Raji (cell line): ENCODE results near the gene OASL.

ENCODE experiments used
- POLR2A ChIP-seq: IDR thresholded peaks from 2 replicates; pipeline ENCODE4 v1.6.1; 2011; ENCODE audit warnings: low read depth, low read length, control low read depth; ENCODE audit not compliant: insufficient read depth

OASL gene

GRCh38 chr12:121005346-121005815 is 33.7 kb downstream of the OASL start:
- no peak for TF ChIP-seq POLR2A

- no peak for TF ChIP-seq POLR2A
Observed at GRCh38 chr12:121004253-121004815, 34.7 kb downstream of the OASL start.

GRCh38 chr12:121003650-121004049 is 35.4 kb downstream of the OASL start:
- no peak for TF ChIP-seq POLR2A

GRCh38 chr12:121001841-121002483 is 37.1 kb downstream of the OASL start:
- TF ChIP-seq POLR2A: no peak

GRCh38 chr12:121001060-121001459 is 38.0 kb downstream of the OASL start:
- TF ChIP-seq POLR2A: no peak

- no peak for TF ChIP-seq POLR2A
Observed at GRCh38 chr12:121000530-121000929, 38.5 kb downstream of the OASL start.

GRCh38 chr12:120999191-121000120 is 39.6 kb downstream of the OASL start:
- no peak for TF ChIP-seq POLR2A

- no peak for TF ChIP-seq POLR2A
Observed at GRCh38 chr12:120998435-120998834, 40.6 kb downstream of the OASL start.

- no peak for TF ChIP-seq POLR2A
Observed at GRCh38 chr12:120997448-120997847, 41.6 kb downstream of the OASL start.

- no peak for TF ChIP-seq POLR2A
Observed at GRCh38 chr12:120996133-120996746, 42.8 kb downstream of the OASL start.

GRCh38 chr12:120994589-120995337 is 44.3 kb downstream of the OASL start:
- TF ChIP-seq POLR2A: no peak

GRCh38 chr12:120994059-120994458 is 45.0 kb downstream of the OASL start:
- TF ChIP-seq POLR2A: no peak

GRCh38 chr12:120993496-120993895 is 45.5 kb downstream of the OASL start:
- no peak for TF ChIP-seq POLR2A

- no peak for TF ChIP-seq POLR2A
Observed at GRCh38 chr12:120992989-120993388, 46.1 kb downstream of the OASL start.

- TF ChIP-seq POLR2A: no peak
Observed at GRCh38 chr12:120991965-120992364, 47.1 kb downstream of the OASL start.
